Measurements from ENCODE around the gene HSD17B14. TPM values are rescaled to one million over a fixed set of nuclear protein-coding genes. Genes with fewer than 3 reads are reported as not detected.

HSD17B14 gene
- total RNA-seq, 1 experiment from 2014 or later, result 3.9 TPM

DNA sequence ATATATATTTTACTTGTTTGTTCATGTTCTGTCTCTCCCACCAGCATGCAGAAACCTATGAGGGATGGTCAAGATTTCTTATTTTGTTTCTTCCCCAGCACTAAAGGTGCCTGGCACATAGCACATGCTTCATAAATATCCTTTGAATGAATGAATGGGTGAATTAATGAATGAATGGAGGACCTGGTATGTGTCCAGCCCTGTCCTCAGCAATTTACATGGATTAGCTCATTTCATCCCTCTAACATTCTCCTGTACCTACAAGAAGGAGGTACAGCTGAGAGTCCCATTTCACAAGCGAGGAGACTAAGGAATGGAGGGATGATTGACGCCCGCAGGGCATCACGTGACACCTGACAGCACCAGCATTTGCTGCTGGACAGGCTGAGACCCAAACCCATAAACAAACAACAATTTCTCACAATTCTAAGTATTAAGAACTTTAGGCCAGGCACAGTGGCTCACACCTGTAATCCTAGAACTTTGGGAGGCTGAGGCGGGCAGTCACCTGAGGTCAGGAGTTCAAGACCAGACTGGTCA, 18.6 kb downstream of the HSD17B14 start:
- CTCF ChIA-PET, result interaction anchor here (1.5 kb wide), 1 partner anchor 22 kb away, joined by 5 read pairs; no protein-coding TSS in a partner anchor
- intact Hi-C loops (cut with micrococcal nuclease), result no loop called here

More for the DNA sequence above, 18.6 kb downstream of the HSD17B14 start:
- H3K27me3 ChIP-seq (ENCODE audit: insufficient read depth, low read length), result no peaks in the 10 kb centered on the region
- no peaks in the 10 kb centered on the region for H3K36me3 ChIP-seq (ENCODE audit: control insufficient read depth in 1 of 2, insufficient read depth in 2 of 2, low read length in 2 of 2)
- DNase-seq (ENCODE audit: low read depth, low spot score) (no peak), ATAC-seq (no peak)
- no peak overlapping the region for H3K4me3 ChIP-seq (replicated peaks in 1 of 2; ENCODE audit: low read depth in 1 of 2, low read length in 2 of 2)
- no peaks in the 10 kb centered on the region for H3K9me2 ChIP-seq (ENCODE audit: insufficient read depth)
- RAD21 ChIA-PET (ENCODE audit: low non-redundant PET in 1 of 2, low total read pairs in 2 of 2, uncharacterized antibody in 2 of 2, unreplicated experiment in 2 of 2), result no interaction called here
- no TSS peak for BruUV-seq (replicated peaks)
- H4K20me1 ChIP-seq (ENCODE audit: insufficient read depth), result no peaks in the 10 kb centered on the region
- H3K79me2 ChIP-seq (ENCODE audit: insufficient read depth, low read length), result no peaks in the 10 kb centered on the region
- H3K4me1 ChIP-seq (ENCODE audit: control insufficient read depth in 1 of 2, insufficient read depth in 2 of 2, low read length in 2 of 2), result peaks cover 32 to 33% of the 10 kb centered on the region in 2 experiments
- TF ChIP-seq, protein P1, sequence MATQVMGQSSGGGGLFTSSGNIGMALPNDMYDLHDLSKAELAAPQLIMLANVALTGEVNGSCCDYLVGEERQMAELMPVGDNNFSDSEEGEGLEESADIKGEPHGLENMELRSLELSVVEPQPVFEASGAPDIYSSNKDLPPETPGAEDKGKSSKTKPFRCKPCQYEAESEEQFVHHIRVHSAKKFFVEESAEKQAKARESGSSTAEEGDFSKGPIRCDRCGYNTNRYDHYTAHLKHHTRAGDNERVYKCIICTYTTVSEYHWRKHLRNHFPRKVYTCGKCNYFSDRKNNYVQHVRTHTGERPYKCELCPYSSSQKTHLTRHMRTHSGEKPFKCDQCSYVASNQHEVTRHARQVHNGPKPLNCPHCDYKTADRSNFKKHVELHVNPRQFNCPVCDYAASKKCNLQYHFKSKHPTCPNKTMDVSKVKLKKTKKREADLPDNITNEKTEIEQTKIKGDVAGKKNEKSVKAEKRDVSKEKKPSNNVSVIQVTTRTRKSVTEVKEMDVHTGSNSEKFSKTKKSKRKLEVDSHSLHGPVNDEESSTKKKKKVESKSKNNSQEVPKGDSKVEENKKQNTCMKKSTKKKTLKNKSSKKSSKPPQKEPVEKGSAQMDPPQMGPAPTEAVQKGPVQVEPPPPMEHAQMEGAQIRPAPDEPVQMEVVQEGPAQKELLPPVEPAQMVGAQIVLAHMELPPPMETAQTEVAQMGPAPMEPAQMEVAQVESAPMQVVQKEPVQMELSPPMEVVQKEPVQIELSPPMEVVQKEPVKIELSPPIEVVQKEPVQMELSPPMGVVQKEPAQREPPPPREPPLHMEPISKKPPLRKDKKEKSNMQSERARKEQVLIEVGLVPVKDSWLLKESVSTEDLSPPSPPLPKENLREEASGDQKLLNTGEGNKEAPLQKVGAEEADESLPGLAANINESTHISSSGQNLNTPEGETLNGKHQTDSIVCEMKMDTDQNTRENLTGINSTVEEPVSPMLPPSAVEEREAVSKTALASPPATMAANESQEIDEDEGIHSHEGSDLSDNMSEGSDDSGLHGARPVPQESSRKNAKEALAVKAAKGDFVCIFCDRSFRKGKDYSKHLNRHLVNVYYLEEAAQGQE (IDR thresholded peaks at IDR 0.05; ENCODE audit: low read depth), result no peak
- TF ChIP-seq CEBPB (IDR thresholded peaks at IDR 0.05; ENCODE audit: low read depth), result no peak
- TF ChIP-seq TCF7L2 (IDR thresholded peaks at IDR 0.05; ENCODE audit: borderline replicate concordance, extremely low read depth, insufficient read depth, insufficient read length), result no peak
- TF ChIP-seq SIN3A (IDR thresholded peaks at IDR 0.05; ENCODE audit: low read depth), result no peak
- no peak overlapping the region for H3K27ac ChIP-seq (ENCODE audit: low read depth, low read length)
- no peak overlapping the region for H3K9ac ChIP-seq (ENCODE audit: low read length)
- POLR2A ChIA-PET, result no interaction called here
- H3K9me3 ChIP-seq (ENCODE audit: control insufficient read depth in 1 of 2, insufficient read depth in 1 of 2, low read depth in 1 of 2, low read length in 2 of 2), result no peaks in the 10 kb centered on the region
- no peak overlapping the region for H3K4me2 ChIP-seq (ENCODE audit: low read length)
- no peak overlapping the region for H2AFZ ChIP-seq (ENCODE audit: low read depth, low read length, poor library complexity, severe bottlenecking)

Data from HCT116 (cell line).